GM12873 (cell line): ENCODE data around the gene CDC42BPA.

Experiments
- TF ChIP-seq, protein P1 (sequence below): IDR thresholded peaks from 2 replicates; pipeline ENCODE4 v1.5.1; 2012; ENCODE audit warnings: low read depth, mild to moderate bottlenecking, moderate library complexity, low read length, control low read depth; ENCODE audit not compliant: insufficient read depth; ENCODE audit errors: missing control alignments

CDC42BPA gene

DNA sequence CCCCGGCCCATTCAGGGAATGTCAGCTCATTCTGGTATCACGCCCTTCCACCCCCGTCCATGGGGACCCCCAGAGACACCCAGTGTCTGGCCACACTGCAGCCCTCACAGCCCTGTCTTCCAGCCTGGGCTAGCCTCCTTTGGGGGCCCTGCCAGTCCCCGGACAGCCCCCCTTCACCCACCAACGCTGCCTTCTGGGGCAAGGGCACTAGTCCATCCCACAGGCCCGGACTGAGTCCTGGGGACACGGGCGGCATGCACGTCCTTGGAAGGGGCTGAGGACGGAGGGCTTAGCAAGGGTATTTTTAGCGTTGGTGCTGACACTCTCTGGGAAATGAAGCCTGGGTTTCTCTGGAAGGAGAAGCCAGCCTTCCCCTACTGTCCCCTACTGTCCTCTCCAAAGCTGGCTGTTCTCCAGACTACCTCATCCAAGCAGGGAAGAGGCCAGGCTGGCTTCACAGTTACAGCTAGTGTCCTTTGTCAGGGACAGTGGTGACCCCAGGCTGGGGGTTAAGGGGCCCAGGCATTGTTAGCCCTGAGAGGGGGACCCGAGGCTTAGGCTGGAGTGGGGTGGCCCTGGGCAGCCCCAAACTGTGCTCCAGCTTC, 338.7 kb downstream of the CDC42BPA start:
- TF ChIP-seq, protein P1, sequence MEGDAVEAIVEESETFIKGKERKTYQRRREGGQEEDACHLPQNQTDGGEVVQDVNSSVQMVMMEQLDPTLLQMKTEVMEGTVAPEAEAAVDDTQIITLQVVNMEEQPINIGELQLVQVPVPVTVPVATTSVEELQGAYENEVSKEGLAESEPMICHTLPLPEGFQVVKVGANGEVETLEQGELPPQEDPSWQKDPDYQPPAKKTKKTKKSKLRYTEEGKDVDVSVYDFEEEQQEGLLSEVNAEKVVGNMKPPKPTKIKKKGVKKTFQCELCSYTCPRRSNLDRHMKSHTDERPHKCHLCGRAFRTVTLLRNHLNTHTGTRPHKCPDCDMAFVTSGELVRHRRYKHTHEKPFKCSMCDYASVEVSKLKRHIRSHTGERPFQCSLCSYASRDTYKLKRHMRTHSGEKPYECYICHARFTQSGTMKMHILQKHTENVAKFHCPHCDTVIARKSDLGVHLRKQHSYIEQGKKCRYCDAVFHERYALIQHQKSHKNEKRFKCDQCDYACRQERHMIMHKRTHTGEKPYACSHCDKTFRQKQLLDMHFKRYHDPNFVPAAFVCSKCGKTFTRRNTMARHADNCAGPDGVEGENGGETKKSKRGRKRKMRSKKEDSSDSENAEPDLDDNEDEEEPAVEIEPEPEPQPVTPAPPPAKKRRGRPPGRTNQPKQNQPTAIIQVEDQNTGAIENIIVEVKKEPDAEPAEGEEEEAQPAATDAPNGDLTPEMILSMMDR: no peak

DNA sequence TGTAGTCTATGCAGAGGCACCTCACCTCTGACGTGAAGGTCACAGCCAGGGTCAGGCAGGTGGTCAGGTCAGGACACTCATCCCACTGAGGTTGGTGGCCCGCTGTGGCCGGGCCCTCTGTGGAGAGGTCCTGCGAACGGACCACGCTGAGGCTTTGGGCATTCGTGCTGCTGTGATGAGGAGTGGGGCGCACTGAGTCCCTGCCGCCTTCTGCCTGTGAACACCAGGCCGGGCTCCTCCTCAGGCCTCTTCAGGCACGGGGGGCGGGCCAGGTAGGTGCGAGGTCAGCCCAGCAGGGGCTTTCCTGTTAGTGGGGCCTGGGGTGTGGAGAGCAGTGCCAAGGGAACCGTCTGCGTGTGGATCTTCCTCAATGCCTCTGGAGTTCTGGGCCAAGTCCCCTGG, 339.2 kb downstream of the CDC42BPA start:
- TF ChIP-seq, protein P1: no peak

DNA sequence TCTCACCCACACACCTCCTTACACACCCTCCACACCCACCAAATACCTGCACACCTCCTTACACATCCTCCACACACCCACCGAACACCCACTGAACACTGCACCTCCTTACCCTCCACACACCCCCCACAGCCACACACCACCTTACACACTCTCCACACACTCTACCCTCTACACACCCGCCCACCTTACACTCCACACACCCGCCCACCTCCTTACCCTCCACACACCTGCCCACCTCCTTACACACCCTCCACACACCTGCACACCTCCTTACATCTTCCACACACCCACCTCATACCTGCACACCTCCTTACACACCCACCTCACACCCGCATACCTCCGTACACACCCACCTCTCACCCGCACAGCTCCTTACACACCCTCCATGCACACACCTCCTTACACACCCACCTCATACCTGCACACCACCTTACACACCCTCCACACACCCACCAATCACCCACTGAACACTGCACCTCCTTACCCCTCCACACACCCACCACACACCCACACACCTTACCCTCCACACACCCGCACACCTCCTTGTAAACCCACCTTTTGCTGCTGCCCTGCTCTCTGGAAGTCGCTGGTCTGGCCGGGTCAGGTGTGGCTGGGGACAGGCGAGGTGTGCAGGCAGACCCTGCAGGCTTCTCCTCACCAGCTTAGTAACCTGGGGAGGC, 339.7 kb downstream of the CDC42BPA start:
- TF ChIP-seq, protein P1: no peak

DNA sequence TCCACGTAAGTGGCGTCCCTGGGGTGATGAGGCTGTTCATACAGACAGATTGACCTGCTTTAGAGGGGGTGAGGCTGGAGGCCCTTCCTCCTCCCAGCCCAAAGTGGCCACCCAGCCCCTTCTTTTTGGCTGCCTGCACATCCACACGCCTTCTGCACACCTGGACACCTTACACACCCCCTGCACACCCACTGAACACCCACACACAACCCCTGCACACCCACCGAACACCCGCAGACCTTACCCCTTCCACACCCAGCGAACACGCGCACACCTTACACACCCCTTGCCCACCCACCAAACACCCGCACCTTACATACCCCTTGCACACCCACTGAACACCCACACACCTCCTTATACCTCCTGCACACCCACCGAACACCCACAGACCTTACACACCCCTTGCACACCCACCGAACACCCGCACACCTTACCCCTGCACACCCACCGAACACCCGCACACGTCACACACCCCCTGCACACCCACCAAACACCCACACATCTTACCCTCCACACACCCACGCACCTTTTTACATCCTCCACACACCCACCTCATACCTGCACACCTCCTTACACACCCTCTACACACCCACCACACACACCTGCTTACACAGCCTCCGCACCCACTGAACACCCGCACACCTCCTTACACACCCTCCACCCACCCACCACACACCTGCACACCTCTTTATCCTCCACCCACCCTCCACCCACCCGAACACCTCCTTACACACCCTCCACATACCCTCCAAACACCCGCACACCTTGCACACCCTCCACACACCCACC, 340.5 kb downstream of the CDC42BPA start:
- TF ChIP-seq, protein P1: no peak

DNA sequence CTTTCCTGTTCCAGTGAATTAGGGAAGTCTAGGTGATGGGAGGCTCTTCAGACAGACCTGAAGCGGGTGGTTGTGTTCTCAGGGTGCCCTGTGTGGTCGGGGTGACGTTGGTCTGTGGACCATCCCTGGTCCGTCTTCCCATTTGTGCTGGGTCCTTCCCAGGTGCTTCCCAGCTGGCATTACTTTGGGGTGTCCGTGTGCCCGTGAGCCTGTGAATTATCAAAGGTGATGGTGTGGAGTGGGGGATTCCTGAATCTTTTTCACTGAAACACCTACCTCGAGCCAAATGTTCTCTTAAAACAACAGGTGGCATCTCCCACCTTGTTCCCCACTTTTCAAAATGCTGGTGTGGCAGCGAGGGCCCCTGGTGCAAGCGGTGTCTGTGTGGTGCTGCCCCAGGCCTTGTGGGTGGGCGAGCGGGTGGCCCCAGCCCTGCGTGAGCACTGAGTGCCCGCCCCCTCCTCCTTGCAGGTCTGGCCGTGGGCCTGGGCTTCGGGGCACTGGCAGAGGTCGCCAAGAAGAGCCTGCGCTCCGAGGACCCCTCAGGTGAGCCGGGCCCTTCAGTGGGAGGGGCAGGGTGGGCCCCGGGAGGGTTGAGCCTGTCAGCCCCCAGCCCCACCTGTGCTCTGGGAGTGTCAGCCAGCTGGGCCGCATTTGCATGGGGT, 341.2 kb downstream of the CDC42BPA start:
- TF ChIP-seq, protein P1: no peak

DNA sequence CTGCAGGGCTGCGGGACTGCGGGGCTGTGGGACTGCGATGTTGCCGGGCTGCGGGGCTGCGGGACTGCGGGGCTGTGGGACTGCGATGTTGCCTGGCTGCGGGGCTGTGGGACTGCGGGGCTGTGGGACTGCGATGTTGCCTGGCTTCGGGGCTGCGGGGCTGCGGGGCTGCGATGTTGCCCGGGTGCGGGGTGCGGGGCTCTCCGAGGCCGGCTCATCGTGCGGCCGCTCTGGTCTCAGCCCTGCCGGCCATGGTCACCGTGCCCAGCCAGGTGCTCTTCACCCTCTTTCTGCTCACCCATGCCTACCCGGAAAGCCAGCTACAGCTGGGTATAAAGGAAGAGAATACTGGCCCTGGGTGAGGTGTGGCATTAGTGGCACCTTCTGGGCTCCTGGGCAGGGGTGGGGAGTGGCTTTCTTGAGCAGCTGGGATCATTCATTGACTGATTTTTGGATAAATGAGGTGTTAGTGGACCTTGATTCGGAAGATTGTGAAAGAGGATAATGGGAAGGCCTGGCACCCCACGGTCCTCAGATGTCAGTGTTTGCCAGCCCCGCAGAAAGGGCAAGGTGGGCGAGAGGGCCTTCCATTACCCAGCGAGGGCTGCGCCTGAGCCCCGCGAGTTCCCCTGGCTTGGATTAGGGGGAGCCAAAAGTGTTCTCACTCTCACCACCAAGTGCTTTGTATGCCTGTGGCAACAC, 341.9 kb downstream of the CDC42BPA start:
- TF ChIP-seq, protein P1: no peak
